WTC11 (cell line): ENCODE measurements around the gene PLXNB1.

Experiments
- ATF3 ChIP-seq: sonication (generic); formaldehyde crosslinking; conservative IDR thresholded peaks from 2 replicates; pipeline ENCODE4 v1.8.1; 2022; ENCODE audit warnings: mild to moderate bottlenecking, missing genetic modification reagents
- CBFB ChIP-seq: sonication (generic); formaldehyde crosslinking; IDR thresholded peaks from 2 replicates; pipeline ENCODE4 v1.8.1; 2022; ENCODE audit warnings: mild to moderate bottlenecking, low read depth, missing genetic modification reagents
- CREM ChIP-seq: sonication (generic); formaldehyde crosslinking; IDR thresholded peaks from 2 replicates; pipeline ENCODE4 v1.8.1; 2022; ENCODE audit warnings: mild to moderate bottlenecking, missing genetic modification reagents, moderate library complexity
- CTCF ChIP-seq: fragments of 200-600 bp; IDR thresholded peaks from 2 replicates; pipeline ENCODE4 v1.8.0; 2022; ENCODE audit warnings: antibody characterized with exemption
- JUN ChIP-seq: sonication (generic); formaldehyde crosslinking; IDR thresholded peaks from 2 replicates; pipeline ENCODE4 v1.8.0; 2023; ENCODE audit warnings: mild to moderate bottlenecking, missing genetic modification reagents
- MAX ChIP-seq: sonication (generic); formaldehyde crosslinking; IDR thresholded peaks from 2 replicates; pipeline ENCODE4 v1.8.0; 2022; ENCODE audit warnings: mild to moderate bottlenecking, missing genetic modification reagents
- NR1H2 ChIP-seq: sonication (generic); formaldehyde crosslinking; IDR thresholded peaks from 2 replicates; pipeline ENCODE4 v1.9.0; 2021; ENCODE audit warnings: mild to moderate bottlenecking, moderate library complexity, missing genetic modification reagents
- NR2C2 ChIP-seq: sonication (generic); formaldehyde crosslinking; IDR thresholded peaks from 2 replicates; pipeline ENCODE4 v1.8.0; 2022; ENCODE audit warnings: mild to moderate bottlenecking, missing genetic modification reagents
- TCF7 ChIP-seq: sonication (generic); formaldehyde crosslinking; IDR thresholded peaks from 2 replicates; pipeline ENCODE4 v1.8.0; 2022; ENCODE audit warnings: mild to moderate bottlenecking, low read depth, missing genetic modification reagents, moderate library complexity
- USF2 ChIP-seq: sonication (generic); formaldehyde crosslinking; IDR thresholded peaks from 2 replicates; pipeline ENCODE4 v1.8.1; 2023; ENCODE audit warnings: mild to moderate bottlenecking, missing genetic modification reagents, moderate library complexity
- ZMAT4 ChIP-seq: fragments of 250-450 bp; sonication (Bioruptor Pico); IDR thresholded peaks from 2 replicates; pipeline ENCODE4 v1.9.0; 2021; ENCODE audit warnings: mild to moderate bottlenecking

GRCh38 chr3:48372377-48372770 lies 57.5 kb downstream of the PLXNB1 start:
- no peak for TF ChIP-seq CBFB (CRISPR knock-in tag)
- no peak for TF ChIP-seq JUN (CRISPR knock-in tag)
- TF ChIP-seq CTCF: no peak
- no peak for TF ChIP-seq MAX
- TF ChIP-seq NR2C2 (CRISPR knock-in tag): no peak
- TF ChIP-seq ATF3 (CRISPR knock-in tag): no peak
- no peak for TF ChIP-seq ZMAT4 (CRISPR knock-in tag)
- no peak for TF ChIP-seq NR1H2
- no peak for TF ChIP-seq USF2
- no peak for TF ChIP-seq TCF7
- TF ChIP-seq CREM (CRISPR knock-in tag): no peak
